ENCODE measurements around the gene SNRNP200.

Gene SNRNP200

DNA sequence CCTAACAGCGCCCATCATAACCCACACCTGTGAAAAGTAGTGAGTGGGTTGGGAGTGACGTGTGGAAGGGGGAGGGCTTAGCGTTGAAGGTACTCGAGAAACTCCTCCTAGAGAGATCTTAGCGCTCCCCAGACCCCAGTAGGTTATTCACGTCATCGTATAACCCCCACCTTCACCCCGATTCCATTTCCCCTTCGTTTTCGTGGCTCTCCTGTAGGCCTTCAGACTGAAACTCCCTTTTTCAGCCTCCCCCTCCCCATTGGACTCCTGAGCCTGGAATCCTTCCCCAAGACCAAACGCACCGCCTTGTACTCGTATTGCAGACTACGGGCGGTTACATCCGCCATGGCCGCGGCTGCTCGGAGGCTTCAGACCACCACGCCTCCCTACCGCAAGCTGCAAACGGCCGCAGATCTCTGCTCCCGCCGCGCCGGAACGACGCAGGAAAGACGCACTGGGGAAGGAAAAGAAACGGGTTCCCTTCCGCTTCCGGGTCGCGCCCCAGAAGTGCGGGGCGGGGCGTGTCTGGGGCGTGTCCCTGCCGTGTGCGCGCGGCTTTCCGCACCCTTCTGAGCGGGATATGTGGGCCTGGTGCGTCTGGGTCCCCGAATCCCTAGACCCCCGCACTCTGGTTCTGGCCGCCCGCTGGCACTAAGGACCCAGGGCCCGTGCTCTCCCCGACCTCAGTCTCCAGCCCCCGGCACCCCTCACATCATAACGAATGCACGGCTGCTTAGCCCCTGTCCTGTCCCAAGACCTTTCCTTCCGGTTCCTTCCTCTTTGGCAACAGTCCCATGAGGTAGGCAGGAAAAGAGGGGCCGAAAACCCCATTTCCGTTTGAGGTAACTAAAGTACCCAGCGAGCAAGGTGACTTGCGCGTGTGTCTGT is at the start of gene SNRNP200:
TSS of gene SNRNP200 (minus strand) at position 456 of the 888 bp plus-strand sequence. CDS start at position 347, 109 bp downstream.
- H3K27ac ChIP-seq: peak within 1 kb of the TSS; percentile 78
- POLR2A ChIA-PET (ENCODE audit: low non-redundant PET): no interaction called here
- TF ChIP-seq, protein P1, sequence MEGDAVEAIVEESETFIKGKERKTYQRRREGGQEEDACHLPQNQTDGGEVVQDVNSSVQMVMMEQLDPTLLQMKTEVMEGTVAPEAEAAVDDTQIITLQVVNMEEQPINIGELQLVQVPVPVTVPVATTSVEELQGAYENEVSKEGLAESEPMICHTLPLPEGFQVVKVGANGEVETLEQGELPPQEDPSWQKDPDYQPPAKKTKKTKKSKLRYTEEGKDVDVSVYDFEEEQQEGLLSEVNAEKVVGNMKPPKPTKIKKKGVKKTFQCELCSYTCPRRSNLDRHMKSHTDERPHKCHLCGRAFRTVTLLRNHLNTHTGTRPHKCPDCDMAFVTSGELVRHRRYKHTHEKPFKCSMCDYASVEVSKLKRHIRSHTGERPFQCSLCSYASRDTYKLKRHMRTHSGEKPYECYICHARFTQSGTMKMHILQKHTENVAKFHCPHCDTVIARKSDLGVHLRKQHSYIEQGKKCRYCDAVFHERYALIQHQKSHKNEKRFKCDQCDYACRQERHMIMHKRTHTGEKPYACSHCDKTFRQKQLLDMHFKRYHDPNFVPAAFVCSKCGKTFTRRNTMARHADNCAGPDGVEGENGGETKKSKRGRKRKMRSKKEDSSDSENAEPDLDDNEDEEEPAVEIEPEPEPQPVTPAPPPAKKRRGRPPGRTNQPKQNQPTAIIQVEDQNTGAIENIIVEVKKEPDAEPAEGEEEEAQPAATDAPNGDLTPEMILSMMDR (conservative IDR thresholded peaks at IDR 0.05; ENCODE audit: low read depth): no peak
- CTCF ChIA-PET: no interaction called here
- peak; percentile 80 for DNase-seq (ENCODE audit: low spot score)

DNA sequence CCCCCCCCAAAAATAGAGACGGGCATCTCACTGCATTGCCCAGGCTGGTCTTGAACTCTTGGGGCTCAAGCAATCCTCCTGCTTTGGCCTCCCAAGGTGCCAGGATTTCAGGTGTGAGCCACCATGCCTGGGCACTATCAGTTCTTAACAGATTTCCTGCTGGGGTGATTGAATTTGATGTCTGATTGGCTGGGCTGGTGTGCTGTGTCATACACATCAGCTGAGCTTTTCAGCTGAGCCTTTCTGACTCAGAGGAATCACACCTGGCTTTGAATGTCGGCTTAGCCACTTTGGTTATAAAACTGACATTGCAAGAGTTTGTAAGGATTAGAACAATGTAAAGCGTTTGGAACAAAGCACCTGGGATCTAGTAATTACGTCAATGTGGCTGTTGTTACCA is 49.1 kb upstream of the SNRNP200 start:
- TF ChIP-seq, protein P1 (conservative IDR thresholded peaks at IDR 0.05; ENCODE audit: low read depth): no peak
- ChIA-PET POLR2A (ENCODE audit: low non-redundant PET) (no interaction called here), CTCF (no interaction called here)
- DNase-seq (ENCODE audit: low spot score): no peak
- H3K27ac ChIP-seq: no peak overlapping the region

DNA sequence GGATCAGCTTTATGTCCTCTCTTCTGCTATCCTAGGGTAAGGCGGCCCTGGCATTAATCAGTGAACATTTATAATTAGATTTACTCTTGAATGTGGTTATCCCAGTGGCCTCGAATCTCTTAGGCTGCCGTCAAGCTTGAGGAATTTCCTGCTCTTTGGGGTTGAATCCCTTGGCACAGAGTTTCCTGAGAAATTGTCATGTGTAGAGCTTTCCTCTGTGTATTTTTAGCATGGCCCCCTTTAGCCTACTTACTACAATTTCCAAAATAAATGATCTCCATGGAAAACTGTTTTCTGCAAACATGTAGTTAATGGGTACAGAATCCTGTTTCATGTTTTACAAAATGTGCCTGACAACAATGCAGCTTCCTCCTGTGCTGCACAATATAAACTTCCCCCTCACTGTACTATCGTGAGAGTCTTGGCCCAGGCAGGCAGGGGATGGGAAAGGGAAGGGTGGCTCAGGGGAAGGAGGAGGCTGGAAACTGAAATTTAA is 48.3 kb upstream of the SNRNP200 start:
- POLR2A ChIA-PET (ENCODE audit: low non-redundant PET): no interaction called here
- no peak overlapping the region for H3K27ac ChIP-seq
- TF ChIP-seq, protein P1 (conservative IDR thresholded peaks at IDR 0.05; ENCODE audit: low read depth): no peak
- no peak for DNase-seq (ENCODE audit: low spot score)
- CTCF ChIA-PET: interaction anchor here (0.6 kb wide), 1 partner anchor 228 kb away, joined by 3 read pairs; no protein-coding TSS in a partner anchor

DNA sequence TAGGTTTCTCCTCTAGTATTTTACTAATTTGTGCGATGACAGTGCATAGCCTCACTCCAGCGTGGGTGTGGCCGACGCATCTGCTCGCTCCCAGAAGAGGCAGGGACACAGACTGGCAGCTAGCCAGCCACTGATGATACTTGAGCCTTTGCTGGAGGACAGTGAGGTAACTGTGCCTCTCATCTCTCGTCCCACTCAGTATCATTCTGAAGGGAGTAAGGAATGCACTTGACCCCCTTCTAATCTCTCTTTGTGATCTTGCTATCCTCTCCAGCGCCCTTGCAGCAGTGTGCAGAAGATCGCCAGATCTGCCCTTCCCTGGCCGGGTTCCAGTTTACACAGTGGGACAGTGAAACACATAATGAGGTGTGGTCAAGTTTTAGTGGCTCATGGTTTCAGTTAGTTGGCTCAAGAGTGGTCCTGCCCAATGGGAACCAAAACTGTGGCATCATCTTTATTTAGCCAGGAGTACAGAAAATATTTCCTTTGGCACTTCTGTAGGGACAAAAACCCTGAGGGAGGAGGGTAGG is 47.8 kb upstream of the SNRNP200 start:
- no peak overlapping the region for H3K27ac ChIP-seq
- DNase-seq (ENCODE audit: low spot score): no peak
- POLR2A ChIA-PET (ENCODE audit: low non-redundant PET): no interaction called here
- CTCF ChIA-PET: interaction anchor here (0.6 kb wide), 1 partner anchor 228 kb away, joined by 3 read pairs; no protein-coding TSS in a partner anchor
- TF ChIP-seq, protein P1 (conservative IDR thresholded peaks at IDR 0.05; ENCODE audit: low read depth): no peak

DNA sequence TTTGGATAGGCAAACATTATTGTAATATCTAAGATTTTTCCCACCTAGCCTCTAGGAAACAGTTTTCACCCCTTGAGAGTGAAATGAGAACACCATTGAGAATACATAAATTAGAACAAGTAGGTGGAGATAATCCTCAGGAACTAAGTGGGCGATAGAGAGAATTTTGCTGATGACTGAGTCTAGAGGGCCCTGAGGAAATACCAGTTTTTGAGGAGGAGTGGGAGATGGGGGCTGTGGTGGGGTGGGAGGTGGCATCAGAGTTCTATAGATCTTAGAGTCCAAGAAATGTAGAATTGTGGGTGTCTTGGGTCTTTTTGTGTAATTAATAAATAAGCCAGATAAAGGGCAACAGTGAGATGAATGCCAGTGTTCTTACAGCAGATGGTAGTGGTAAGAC is 42.0 kb upstream of the SNRNP200 start:
- no peak overlapping the region for H3K27ac ChIP-seq
- ChIA-PET CTCF (no interaction called here), POLR2A (ENCODE audit: low non-redundant PET) (no interaction called here)
- DNase-seq (ENCODE audit: low spot score): no peak
- TF ChIP-seq, protein P1 (conservative IDR thresholded peaks at IDR 0.05; ENCODE audit: low read depth): no peak

DNA sequence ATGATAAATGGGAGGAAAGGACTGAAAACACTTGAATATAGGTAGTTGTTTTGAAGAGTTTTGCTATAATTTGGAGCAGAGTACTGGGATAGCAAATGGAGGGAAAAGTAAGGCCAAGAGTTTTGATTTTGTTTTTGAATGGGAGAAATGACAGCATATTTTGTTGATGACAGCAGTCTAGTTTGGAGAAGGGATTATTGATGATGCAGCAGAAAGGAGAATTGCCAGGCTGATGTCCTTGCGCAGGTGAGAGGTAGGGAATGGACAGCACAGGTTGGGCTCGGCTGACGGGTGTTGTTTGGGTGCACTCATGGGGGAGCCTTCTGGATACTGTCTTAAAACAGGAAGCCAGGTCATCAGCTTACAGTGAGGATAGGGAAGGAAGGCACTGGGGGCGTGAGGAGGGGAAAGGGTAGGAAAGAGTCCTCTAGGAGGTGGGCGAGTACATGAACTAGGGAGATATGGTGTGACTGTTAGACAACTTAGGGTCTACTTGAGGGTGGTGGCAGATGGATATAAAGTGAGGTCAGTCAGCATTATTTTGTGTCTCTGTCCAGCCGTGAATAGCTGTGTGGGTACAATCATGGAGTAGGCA is 40.6 kb upstream of the SNRNP200 start:
- H3K27ac ChIP-seq: no peak overlapping the region
- ChIA-PET CTCF (interaction anchor here (0.6 to 0.9 kb wide), 4 partner anchors 9 to 209 kb away, joined by 3 read pairs; no protein-coding TSS in a partner anchor), POLR2A (ENCODE audit: low non-redundant PET) (interaction anchor here (0.5 to 0.6 kb wide), 2 partner anchors 16 to 38 kb away, joined by 8 to 9 read pairs; no protein-coding TSS in a partner anchor)
- TF ChIP-seq, protein P1 (conservative IDR thresholded peaks at IDR 0.05; ENCODE audit: low read depth): no peak
- no peak for DNase-seq (ENCODE audit: low spot score)
